CD4-positive, CD25-positive, alpha-beta regulatory T cell (primary cell): ENCODE results near the gene KIAA0753. TPM values are rescaled to one million over a fixed set of nuclear protein-coding genes. Genes with fewer than 3 reads are reported as not detected.
A peak's percentile ranks its signal among the peaks of the same experiment; 100 is the strongest.

Experiments used
- ATAC-seq, 2 donors: fragments of 150-1000 bp; cut with Tn5 transposase; one replicate each; pipeline ENCODE4 v1.10.0; 2021; ENCODE audit warnings: low read depth in 2 of 2, moderate number of reproducible peaks in 2 of 2, moderate library complexity in 1 of 2
- DNase-seq, 3 donors: peaks; one replicate each; pipeline versions ENCODE4 v3.0.0 to v3.0.0-alpha.2; 2012 to 2022; ENCODE audit warnings: mixed read lengths in 1 of 3
- H3K27ac ChIP-seq: one replicate; pipeline ENCODE4 v1.7.0; 2013; ENCODE audit warnings: mild to moderate bottlenecking, low read length; ENCODE audit not compliant: insufficient read depth, poor library complexity, severe bottlenecking
- H3K27me3 ChIP-seq: one replicate; pipeline ENCODE4 v1.7.0; 2013; ENCODE audit warnings: low read length; ENCODE audit not compliant: control insufficient read depth, insufficient read depth
- H3K36me3 ChIP-seq: one replicate; pipeline ENCODE4 v1.7.0; 2013; ENCODE audit warnings: mild to moderate bottlenecking, low read length, moderate library complexity; ENCODE audit not compliant: control insufficient read depth, insufficient read depth
- H3K4me1 ChIP-seq: 2 replicates; pipeline ENCODE4 v1.7.0; 2013; ENCODE audit warnings: mild to moderate bottlenecking, low read length; ENCODE audit not compliant: insufficient read depth, control insufficient read depth, poor library complexity, severe bottlenecking
- H3K4me3 ChIP-seq: one replicate; pipeline ENCODE4 v1.7.0; 2013; ENCODE audit warnings: low read depth, mild to moderate bottlenecking, low read length, moderate library complexity
- H3K9me3 ChIP-seq, 2 experiments: 1 replicate in 1 of 2; 2 replicates in 1 of 2; pipeline ENCODE4 v1.7.0; 2013; ENCODE audit warnings: low read length in 2 of 2, mild to moderate bottlenecking in 1 of 2, moderate library complexity in 1 of 2; ENCODE audit not compliant: control insufficient read depth in 2 of 2
- H3K27ac Mint-ChIP-seq, 3 donors: one replicate each; pipeline ENCODE4 v1.8.0; 2020 to 2022; ENCODE audit warnings: mild to moderate bottlenecking in 3 of 3, mixed read lengths in 3 of 3, moderate library complexity in 2 of 3
- H3K27me3 Mint-ChIP-seq: one replicate; pipeline ENCODE4 v1.8.0; 2022; ENCODE audit warnings: mild to moderate bottlenecking, mixed read lengths
- H3K36me3 Mint-ChIP-seq: one replicate; pipeline ENCODE4 v1.8.0; 2020; ENCODE audit warnings: mixed read lengths
- H3K4me1 Mint-ChIP-seq, 4 donors: one replicate each; pipeline ENCODE4 v1.8.0; 2020 to 2022; ENCODE audit warnings: mixed read lengths in 4 of 4, mild to moderate bottlenecking in 1 of 4
- H3K4me3 Mint-ChIP-seq, 4 donors: one replicate each; pipeline ENCODE4 v1.8.0; 2020 to 2022; ENCODE audit warnings: mild to moderate bottlenecking in 4 of 4, mixed read lengths in 4 of 4, moderate library complexity in 3 of 4
- H3K9me3 Mint-ChIP-seq, 7 donors: one replicate each; pipeline ENCODE4 v1.8.0; 2020 to 2022; ENCODE audit warnings: mixed read lengths in 7 of 7, mild to moderate bottlenecking in 3 of 7, moderate library complexity in 2 of 7
- polyA plus RNA-seq, 4 donors: library from polyadenylated mRNA; unstranded; fragments of 300-500 nt; fragmentation: Illumina TruSeq; gene quantifications; one replicate each; pipeline ENCODE4 v1.2.3, GENCODE V29; 2021
- total RNA-seq: library from RNA; stranded (reverse); gene quantifications from one replicate; pipeline ENCODE4 v1.2.3, GENCODE V29; 2022

The KIAA0753 gene
- total and polyA plus RNA-seq, 5 donors from 2014 or later, result 1.2 to 11.4 (median 1.4) TPM

GRCh38 chr17:6648181-6648580, 7.7 kb upstream of the KIAA0753 start:
- Mint-ChIP-seq H3K36me3 (peaks cover 32% of the 10 kb centered on the region), H3K27ac (peak overlapping the region in 1 of 3 donors; percentile 10), H3K9me3 (peaks cover 0 to 2% (median 0%) of the 10 kb centered on the region in 7 donors), H3K4me3 (peak overlapping the region in 2 of 4 donors; percentile 42 to 86), H3K27me3 (peaks cover 12% of the 10 kb centered on the region), H3K4me1 (peaks cover 51 to 70% (median 54%) of the 10 kb centered on the region in 4 donors)
- Histone ChIP-seq H3K27me3 (no peaks in the 10 kb centered on the region), H3K9me3 (no peaks in the 10 kb centered on the region), H3K4me3 (no peak overlapping the region), H3K27ac (no peak overlapping the region), H3K36me3 (peaks cover 46% of the 10 kb centered on the region), H3K4me1 (peaks cover 29% of the 10 kb centered on the region)
- peak in 1 of 3 donors; percentile 46 for DNase-seq
- no peak for ATAC-seq

DNA sequence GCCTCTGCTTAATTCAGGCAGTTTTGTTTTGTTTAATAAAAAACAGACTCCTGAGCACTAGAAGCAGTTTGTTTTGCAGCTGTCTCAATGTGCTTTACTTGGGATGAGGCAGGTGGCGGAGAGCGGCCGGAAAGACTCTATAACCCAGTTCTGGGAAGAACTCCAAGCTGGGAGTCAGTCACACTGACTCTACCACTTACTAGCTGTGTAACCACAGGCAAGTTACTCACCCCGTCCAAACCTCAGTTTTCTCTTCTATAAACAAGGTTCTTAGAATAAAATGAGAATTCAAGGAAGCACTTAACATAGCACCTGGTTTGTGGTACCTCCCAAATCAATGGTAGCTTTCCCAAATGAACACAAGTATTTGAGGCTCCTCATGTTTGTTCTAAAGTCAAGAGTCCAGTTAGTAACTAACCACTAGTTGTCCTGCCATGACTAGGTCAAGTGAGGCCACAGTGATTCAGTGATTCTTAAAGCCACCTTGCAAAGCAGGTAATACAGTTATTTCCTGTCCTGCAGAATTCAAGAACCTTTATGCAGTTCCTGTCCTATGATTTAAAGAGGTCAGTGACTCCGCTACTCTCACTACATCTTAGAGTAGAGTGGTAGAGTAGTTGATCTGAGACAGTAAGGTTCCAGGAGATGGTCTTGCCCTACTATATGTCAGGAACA, 3.1 kb upstream of the KIAA0753 start:
- H3K27ac ChIP-seq, result peak overlapping the region; percentile 10
- Mint-ChIP-seq H3K4me1 (peaks cover 42 to 77% (median 54%) of the 10 kb centered on the region in 4 donors), H3K27ac (peak overlapping the region in 1 of 3 donors; percentile 98)

DNA sequence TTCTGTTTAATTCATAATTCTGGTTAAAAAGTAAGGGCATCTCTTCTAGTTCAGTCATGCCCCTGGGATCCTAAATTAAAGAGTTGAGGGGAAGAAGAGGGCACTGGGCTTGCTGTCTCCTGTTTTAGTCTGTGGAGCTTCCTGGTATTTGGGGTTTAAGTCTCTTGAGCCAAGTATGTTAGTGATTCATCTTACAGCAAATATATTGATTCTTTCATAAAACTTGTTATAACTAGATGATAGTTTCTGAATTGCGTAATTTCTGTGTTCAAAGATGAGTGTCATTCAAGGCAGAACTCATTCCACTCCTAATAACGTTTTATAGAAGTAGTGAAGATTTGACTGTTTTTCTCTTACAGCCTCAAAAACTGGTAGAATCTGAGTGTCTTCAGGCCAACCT, 2.1 kb upstream of the KIAA0753 start:
- H3K27me3 ChIP-seq, result no peaks in the 10 kb centered on the region
- DNase-seq (no peak), ATAC-seq (no peak)
- H3K9me3 ChIP-seq, result no peaks in the 10 kb centered on the region
- H3K9me3 Mint-ChIP-seq, result no peaks in the 10 kb centered on the region
- peak overlapping the region; percentile 26 to 98 (median 34) for H3K27ac Mint-ChIP-seq
- H3K27me3 Mint-ChIP-seq, result peaks cover 8% of the 10 kb centered on the region
- peaks cover 34 to 74% (median 50%) of the 10 kb centered on the region in 4 donors for H3K4me1 Mint-ChIP-seq
- H3K36me3 Mint-ChIP-seq, result peaks cover 21% of the 10 kb centered on the region
- H3K36me3 ChIP-seq, result peaks cover 25% of the 10 kb centered on the region
- peak overlapping the region; percentile 92 for H3K4me3 ChIP-seq
- H3K27ac ChIP-seq, result peak overlapping the region; percentile 83
- H3K4me1 ChIP-seq, result peaks cover 35% of the 10 kb centered on the region
- peak overlapping the region; percentile 68 to 98 (median 85) for H3K4me3 Mint-ChIP-seq

More for the DNA sequence above, 3.1 kb upstream of the KIAA0753 start:
- no peaks in the 10 kb centered on the region for H3K9me3 Mint-ChIP-seq
- H3K27me3 Mint-ChIP-seq, result peaks cover 8% of the 10 kb centered on the region
- no peaks in the 10 kb centered on the region for H3K9me3 ChIP-seq
- peaks cover 31% of the 10 kb centered on the region for H3K36me3 Mint-ChIP-seq
- H3K4me1 ChIP-seq, result peaks cover 33% of the 10 kb centered on the region
- no peaks in the 10 kb centered on the region for H3K27me3 ChIP-seq
- H3K4me3 ChIP-seq, result no peak overlapping the region
- DNase-seq (peak in 1 of 3 donors; percentile 47), ATAC-seq (no peak)
- peak overlapping the region in 3 of 4 donors; percentile 9 to 98 (median 38) for H3K4me3 Mint-ChIP-seq
- H3K36me3 ChIP-seq, result peaks cover 33% of the 10 kb centered on the region

DNA sequence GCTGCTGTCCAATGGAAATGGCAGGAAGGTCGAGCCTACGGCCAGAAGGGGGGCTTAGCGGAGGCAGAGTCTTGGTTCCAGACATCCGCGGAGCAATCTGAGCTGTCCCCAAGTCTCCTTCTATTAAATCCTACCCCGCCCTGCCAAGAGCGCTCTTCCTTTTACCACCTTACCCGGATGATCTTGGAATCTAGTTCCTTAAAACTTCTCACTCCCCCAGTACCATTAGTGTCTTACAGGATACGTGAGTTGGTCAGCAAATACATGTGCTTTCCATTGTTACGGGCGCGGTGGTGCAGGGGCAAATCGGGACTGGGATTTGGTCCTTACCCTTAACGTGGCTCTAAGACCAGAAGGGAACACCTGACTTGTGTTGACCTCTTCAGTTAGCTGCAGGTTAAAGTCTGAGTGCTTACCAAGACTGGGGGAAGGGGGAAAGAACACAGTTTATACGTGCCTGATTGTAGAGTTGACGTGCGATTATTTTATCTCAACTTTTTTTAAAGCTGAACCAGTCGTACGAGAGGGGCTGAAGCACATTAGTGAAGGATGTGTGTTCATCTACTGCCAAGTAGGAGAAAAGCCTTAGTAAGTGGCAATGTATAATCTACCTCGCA, 844 bp upstream of the KIAA0753 start:
- peak overlapping the region; percentile 83 for H3K27ac ChIP-seq
- peak overlapping the region; percentile 92 for H3K4me3 ChIP-seq
- H3K36me3 ChIP-seq, result peaks cover 21% of the 10 kb centered on the region
- DNase-seq (peak in 1 of 3 donors; percentile 37), ATAC-seq (no peak)
- H3K36me3 Mint-ChIP-seq, result peaks cover 15% of the 10 kb centered on the region
- H3K9me3 Mint-ChIP-seq, result no peaks in the 10 kb centered on the region
- H3K27me3 ChIP-seq, result no peaks in the 10 kb centered on the region
- H3K27ac Mint-ChIP-seq, result peak overlapping the region; percentile 98
- H3K4me1 ChIP-seq, result peaks cover 35% of the 10 kb centered on the region
- peak overlapping the region; percentile 93 to 98 (median 95) for H3K4me3 Mint-ChIP-seq
- H3K4me1 Mint-ChIP-seq, result peaks cover 30 to 71% (median 48%) of the 10 kb centered on the region in 4 donors
- peaks cover 8% of the 10 kb centered on the region for H3K27me3 Mint-ChIP-seq
- H3K9me3 ChIP-seq, result no peaks in the 10 kb centered on the region

GRCh38 chr17:6639586-6640535, 650 bp downstream of the KIAA0753 start:
- Mint-ChIP-seq H3K4me3 (peak overlapping the region; percentile 93 to 98 (median 95)), H3K4me1 (peaks cover 24 to 63% (median 43%) of the 10 kb centered on the region in 4 donors), H3K9me3 (no peaks in the 10 kb centered on the region), H3K27ac (peak overlapping the region in 2 of 3 donors; percentile 87 to 98), H3K27me3 (peaks cover 8% of the 10 kb centered on the region), H3K36me3 (peaks cover 10% of the 10 kb centered on the region)
- peaks cover 13% of the 10 kb centered on the region for H3K36me3 ChIP-seq
- H3K27me3 ChIP-seq, result no peaks in the 10 kb centered on the region
- H3K4me1 ChIP-seq, result peaks cover 35% of the 10 kb centered on the region
- peak overlapping the region; percentile 92 for H3K4me3 ChIP-seq
- peak in 1 of 2 donors; percentile 10 for ATAC-seq
- no peaks in the 10 kb centered on the region for H3K9me3 ChIP-seq
- peak overlapping the region; percentile 83 for H3K27ac ChIP-seq
- peak in 2 of 3 donors; percentile 26 to 50 for DNase-seq

DNA sequence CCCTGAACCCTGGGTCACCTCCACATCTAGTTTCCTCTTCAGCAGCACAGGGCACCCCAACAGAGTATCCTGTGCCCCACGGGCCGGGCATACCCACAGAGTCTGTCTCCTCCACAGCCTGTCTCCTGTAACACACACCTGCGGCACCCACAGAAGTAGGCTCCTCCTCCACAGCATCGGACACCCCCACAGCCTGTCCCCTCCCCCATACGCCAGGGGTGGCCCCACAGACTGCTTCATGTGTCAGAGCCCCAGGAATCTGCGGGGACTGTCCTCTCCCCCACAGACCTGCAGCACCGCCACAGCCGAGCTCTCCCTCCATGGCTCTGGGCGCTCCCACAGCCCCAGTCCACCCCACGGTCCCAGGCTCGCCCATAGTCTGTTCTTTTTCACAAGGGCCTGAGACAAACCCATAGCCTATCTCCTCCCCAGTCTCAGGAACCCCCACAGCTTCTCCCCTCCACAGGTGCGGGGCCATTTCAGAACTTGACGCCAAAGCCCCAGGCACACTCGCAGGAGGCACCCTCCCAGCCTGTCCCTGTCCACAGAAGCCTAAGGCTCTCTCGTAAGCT, 1.4 kb downstream of the KIAA0753 start:
- Mint-ChIP-seq H3K4me1 (peaks cover 22 to 61% (median 40%) of the 10 kb centered on the region in 4 donors), H3K36me3 (peaks cover 9% of the 10 kb centered on the region), H3K4me3 (peak overlapping the region; percentile 93 to 98 (median 95)), H3K27ac (peak overlapping the region; percentile 48 to 98 (median 87)), H3K9me3 (no peaks in the 10 kb centered on the region), H3K27me3 (peaks cover 8% of the 10 kb centered on the region)
- Histone ChIP-seq H3K4me3 (no peak overlapping the region), H3K27me3 (no peaks in the 10 kb centered on the region), H3K27ac (no peak overlapping the region), H3K4me1 (peaks cover 35% of the 10 kb centered on the region), H3K36me3 (peaks cover 11% of the 10 kb centered on the region), H3K9me3 (no peaks in the 10 kb centered on the region)
- DNase-seq (peak in 1 of 3 donors; percentile 5), ATAC-seq (no peak)
